Measurements from ENCODE around the gene OR10G4. TPM values are rescaled to one million over a fixed set of nuclear protein-coding genes. Genes with fewer than 3 reads are reported as not detected.
"Not testable (repeated sequence)": the region's sequence is repeated elsewhere in the genome, so short reads cannot be mapped to it uniquely, and the experiment has no call there.

Gene OR10G4
- 0.06 TPM for polyA plus RNA-seq (ENCODE audit: insufficient read length)

GRCh38 chr11:124012697-124013096 lies at the start of gene OR10G4:
Gene OR10G4, plus strand, starts transcription at chr11:124012997. Its CDS starts 2,578 bp downstream, at chr11:124015575.
- no peak for DNase-seq (ENCODE audit: low read depth)

GRCh38 chr11:123973816-123974215 lies 39.0 kb upstream of the OR10G4 start:
- DNase-seq (ENCODE audit: low read depth), result no peak

- no peak for DNase-seq (ENCODE audit: low read depth)
These were observed 35.8 kb upstream of the OR10G4 start for GRCh38 chr11:123976770-123977560.

- DNase-seq (ENCODE audit: low read depth), result no peak
These were observed 35.0 kb upstream of the OR10G4 start, which contains the start of gene OR10S1 for GRCh38 chr11:123977731-123978347. Gene OR10S1, minus strand, starts transcription at chr11:123977781. Its CDS starts 117 bp downstream, at chr11:123977664.

- no peak for DNase-seq (ENCODE audit: low read depth)
These were observed 33.5 kb upstream of the OR10G4 start for GRCh38 chr11:123979311-123979710.

- no peak for DNase-seq (ENCODE audit: low read depth)
These were observed 17.7 kb upstream of the OR10G4 start, which contains the start of gene OR10G6 for GRCh38 chr11:123995119-123995518. Gene OR10G6, minus strand, starts transcription at chr11:123995161. Its CDS starts 0 bp downstream, at chr11:123995161.

GRCh38 chr11:124015837-124016236 lies 3.0 kb downstream of the OR10G4 start:
- DNase-seq (ENCODE audit: low read depth), result not testable (repeated sequence)

- DNase-seq (ENCODE audit: low read depth), result no peak
These were observed 13.7 kb downstream of the OR10G4 start, which contains the start of gene OR10G8 for GRCh38 chr11:124026498-124026897. Gene OR10G8, plus strand, starts transcription at chr11:124026798. Its CDS starts 2,825 bp downstream, at chr11:124029623.

GRCh38 chr11:124036666-124037065 lies 23.9 kb downstream of the OR10G4 start:
- no peak for DNase-seq (ENCODE audit: low read depth)

GRCh38 chr11:124039557-124039956 lies 26.8 kb downstream of the OR10G4 start:
- no peak for DNase-seq (ENCODE audit: low read depth)

GRCh38 chr11:124041254-124041653 lies 28.5 kb downstream of the OR10G4 start, which contains the start of gene OR10G7:
Gene OR10G7, minus strand, starts transcription at chr11:124041325. Its CDS starts 2,324 bp downstream, at chr11:124039001.
- no peak for DNase-seq (ENCODE audit: low read depth)

GRCh38 chr11:124043420-124043819 lies 30.6 kb downstream of the OR10G4 start:
- no peak for DNase-seq (ENCODE audit: low read depth)

GRCh38 chr11:124050748-124051147 lies 38.0 kb downstream of the OR10G4 start:
- DNase-seq (ENCODE audit: low read depth), result no peak

GRCh38 chr11:124052966-124053365 lies 40.2 kb downstream of the OR10G4 start:
- no peak for DNase-seq (ENCODE audit: low read depth)

Other genes starting within 250 kb of the OR10G4 start
- not detected for gene OR6M1, start 206.6 kb upstream of the OR10G4 start, polyA plus RNA-seq (ENCODE audit: insufficient read length)
- not detected for gene TMEM225, start 127.3 kb upstream of the OR10G4 start, polyA plus RNA-seq (ENCODE audit: insufficient read length)
- gene OR8D4, start 110.8 kb upstream of the OR10G4 start, polyA plus RNA-seq (ENCODE audit: insufficient read length), result 0.06 TPM
- gene OR4D5, start 73.4 kb upstream of the OR10G4 start, polyA plus RNA-seq (ENCODE audit: insufficient read length), result not detected
- not detected for gene OR6T1, start 69.2 kb upstream of the OR10G4 start, polyA plus RNA-seq (ENCODE audit: insufficient read length)
- not detected for gene OR10S1, start 35.2 kb upstream of the OR10G4 start, polyA plus RNA-seq (ENCODE audit: insufficient read length)
- gene OR10G6, start 17.8 kb upstream of the OR10G4 start, polyA plus RNA-seq (ENCODE audit: insufficient read length), result not detected
- not detected for gene OR10G9, start 10.0 kb downstream of the OR10G4 start, polyA plus RNA-seq (ENCODE audit: insufficient read length)
- gene OR10G8, start 13.8 kb downstream of the OR10G4 start, polyA plus RNA-seq (ENCODE audit: insufficient read length), result not detected
- not detected for gene OR10G7, start 28.3 kb downstream of the OR10G4 start, polyA plus RNA-seq (ENCODE audit: insufficient read length)
- 114 TPM for gene VWA5A, start 102.5 kb downstream of the OR10G4 start, polyA plus RNA-seq (ENCODE audit: insufficient read length)
- not detected for gene OR10D3, start 170.3 kb downstream of the OR10G4 start, polyA plus RNA-seq (ENCODE audit: insufficient read length)
- gene OR8G1, start 228.1 kb downstream of the OR10G4 start, polyA plus RNA-seq (ENCODE audit: insufficient read length), result not detected
- not detected for gene OR8G5, start 243.4 kb downstream of the OR10G4 start, polyA plus RNA-seq (ENCODE audit: insufficient read length)

All from forelimb muscle (tissue), 1 donor.